ENCODE results near the gene HLCS.

Gene HLCS

DNA sequence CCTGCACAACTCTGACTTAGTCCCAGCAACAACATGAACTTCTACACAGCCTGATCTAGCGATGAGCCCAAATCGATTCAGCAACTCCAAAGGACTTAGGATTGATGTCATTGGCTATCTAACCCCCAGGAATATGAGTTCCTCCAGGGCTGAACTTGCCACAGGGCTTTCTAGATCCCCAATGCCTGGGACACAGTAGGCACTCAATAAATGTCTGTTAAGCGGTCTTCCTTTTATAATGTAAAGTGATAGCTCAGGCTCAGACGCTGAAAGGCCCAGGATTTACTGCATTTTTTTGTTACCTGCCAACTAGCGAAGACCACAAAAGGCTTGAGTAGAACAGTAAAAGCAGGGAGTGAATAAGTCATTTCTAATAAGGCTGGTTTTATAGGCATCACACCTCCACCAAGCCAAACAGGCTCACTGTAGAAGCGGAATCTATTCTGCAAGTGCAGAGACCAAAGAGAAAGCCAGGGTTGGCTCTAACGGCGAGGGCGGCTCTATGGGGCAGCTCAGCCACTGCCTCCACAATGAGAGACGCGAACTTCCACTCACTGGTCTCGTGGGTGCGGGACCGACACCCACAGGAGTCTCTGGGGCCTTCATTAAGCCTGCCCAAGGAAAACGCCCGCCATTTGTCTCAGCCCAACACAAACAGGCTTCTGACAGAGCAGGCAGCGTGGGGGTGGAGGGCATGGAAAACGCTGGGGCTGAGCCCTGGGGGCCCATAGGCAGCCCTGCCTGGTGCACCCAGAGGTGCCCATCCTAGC is 52.0 kb downstream of the HLCS start:
- no peak for DNase-seq

DNA sequence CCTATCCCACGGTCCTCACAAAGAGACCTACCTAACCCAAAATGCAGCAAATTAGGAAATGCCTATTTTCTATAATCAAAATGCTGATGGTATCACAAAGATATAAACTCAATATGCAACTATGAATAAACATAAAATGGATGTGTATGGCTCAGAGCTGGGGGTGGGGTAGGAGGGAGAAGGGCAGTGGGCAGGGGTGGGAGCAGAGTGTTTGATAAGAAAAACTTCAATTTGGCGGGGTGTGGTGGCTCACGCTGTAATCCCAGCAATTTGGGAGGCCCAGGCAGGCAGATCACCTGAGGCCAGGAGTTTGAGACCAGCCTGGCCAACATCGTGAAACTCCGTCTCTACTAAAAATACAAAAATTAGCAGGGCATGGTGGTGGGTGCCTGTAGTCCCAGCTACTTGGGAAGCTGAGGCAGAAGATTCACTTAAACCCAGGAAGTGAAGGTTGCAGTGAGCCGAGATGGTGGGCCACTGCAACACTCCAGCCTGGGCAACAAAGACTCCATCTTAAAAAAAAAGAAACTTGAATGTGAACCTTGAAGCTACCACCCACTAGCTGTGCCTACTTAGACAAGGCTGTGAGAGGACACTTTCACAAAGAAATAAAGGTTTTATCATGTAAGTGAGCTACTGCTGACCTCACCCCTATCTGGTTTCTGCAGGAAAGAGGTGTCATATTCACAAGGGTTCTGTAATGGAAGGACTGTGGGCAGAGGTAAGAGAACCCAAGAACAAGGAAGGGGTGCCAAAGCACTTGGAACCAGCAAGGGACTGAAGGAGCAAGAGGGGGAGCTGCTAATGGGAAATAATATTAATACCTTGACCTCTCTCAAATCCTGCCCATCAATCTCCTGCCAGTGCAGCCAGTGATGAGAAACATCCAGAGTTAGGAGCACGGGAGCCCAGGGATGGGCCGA is 53.0 kb downstream of the HLCS start:
- DNase-seq, result no peak

DNA sequence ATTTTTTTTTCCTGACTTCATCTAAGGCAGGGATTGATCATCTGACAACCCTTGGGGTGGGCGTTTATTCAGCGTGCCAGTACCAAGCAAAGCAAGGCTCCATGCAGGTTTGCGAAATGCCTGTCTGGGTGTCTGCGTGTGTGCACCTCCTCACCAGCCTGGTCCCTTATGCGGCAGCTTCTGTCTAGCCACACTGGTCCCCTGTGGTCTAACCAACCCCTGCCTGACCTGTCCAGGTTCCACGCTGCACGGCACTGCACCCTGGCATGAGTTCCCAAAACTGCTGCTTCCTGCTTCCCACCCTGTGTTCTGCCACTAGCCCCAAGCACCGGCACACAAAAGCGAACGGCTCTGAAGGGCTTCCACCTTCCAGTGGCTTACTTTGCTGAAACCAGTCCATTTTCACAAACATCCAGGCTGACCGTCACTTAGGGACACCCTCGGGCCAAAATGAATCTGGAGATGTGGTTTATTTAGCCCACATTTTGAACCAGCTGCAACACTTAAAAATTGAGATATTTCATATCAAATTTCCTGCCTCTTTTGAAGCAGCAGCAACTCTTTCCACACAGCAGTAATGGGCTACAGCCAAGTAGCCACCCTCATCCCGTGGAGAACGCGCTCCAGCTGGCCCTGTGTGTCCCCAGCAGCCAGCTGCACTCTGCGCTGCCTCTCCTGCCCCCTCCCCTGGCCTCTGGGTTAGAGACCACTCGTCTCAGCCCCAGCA is 55.7 kb downstream of the HLCS start:
- DNase-seq, result no peak

DNA sequence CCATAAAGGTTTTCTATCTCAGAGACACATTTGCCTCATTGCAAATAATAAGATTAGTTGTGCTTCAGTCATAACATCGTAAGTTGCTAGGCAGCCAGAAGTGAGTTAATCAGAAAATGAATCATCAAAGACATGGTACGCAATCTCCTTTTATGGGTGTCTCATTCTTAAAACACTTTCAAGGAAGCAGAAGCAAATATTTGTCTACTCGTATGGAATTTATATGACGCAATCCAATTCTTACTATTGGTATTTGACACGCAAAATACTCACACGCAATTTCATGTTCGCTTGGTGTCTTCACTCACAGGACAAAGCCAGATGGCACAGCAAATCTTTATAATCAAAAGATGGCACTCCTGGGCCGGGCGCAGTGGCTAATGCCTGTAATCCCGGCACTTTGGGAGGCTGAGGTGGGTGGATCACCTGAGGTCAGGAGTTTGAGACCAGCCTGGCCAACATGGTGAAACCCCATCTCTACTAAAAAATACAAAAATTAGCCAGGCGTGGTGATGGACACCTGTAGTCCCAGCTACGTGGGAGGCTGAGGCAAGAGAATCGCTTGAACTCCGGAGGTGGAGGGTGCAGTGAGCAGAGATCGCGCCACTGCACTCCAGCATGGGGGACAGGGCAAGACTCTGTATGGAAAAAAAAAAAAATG is 56.4 kb downstream of the HLCS start:
- DNase-seq, result no peak

DNA sequence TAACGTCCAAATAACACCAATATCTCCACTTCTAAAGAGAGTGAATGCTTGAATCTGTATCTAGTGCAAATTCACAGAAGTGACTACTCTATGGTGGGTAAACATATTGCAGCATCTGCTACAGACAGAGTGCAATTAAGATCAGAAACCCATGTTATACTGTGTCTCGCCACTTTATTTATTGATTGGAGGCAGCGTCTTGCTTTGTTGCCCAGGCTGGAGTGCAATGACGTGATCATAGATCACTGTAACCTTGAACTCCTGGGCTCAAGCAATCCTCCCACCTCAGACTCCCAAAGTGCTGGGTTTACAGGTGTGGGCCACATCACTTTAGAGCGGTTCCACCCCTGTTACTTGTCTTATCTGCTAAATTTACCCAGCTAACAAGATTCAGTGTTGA is 57.0 kb downstream of the HLCS start:
- no peak for DNase-seq

DNA sequence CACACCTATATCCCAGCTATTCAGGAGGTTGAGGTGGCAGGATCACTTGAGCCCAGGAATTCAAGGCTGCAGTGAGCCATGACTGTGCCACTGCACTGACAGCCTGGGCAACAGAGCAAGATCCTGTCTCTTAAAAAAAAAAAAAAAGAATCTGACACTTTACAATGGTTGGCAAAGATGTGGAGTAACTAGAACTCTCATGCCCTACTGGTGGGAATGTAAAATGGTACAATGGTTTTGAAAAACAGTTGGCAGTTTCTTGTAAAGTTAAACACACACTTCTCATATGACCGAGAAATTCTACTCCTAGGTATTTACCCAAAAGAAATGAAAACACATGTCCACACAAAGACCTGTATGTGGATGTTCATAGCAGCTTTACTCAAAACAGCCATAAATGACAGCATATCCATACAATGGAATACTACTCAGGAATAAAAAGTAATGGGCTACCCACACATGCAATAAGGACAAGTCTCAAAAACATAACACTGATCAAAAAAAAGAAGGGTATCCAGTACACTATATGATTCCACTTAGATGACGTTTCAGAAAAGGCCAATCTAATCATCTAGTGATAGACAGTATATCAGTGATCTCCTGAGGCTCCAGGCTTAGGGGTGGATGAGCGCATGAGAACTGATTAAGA is 58.1 kb downstream of the HLCS start:
- DNase-seq, result no peak

DNA sequence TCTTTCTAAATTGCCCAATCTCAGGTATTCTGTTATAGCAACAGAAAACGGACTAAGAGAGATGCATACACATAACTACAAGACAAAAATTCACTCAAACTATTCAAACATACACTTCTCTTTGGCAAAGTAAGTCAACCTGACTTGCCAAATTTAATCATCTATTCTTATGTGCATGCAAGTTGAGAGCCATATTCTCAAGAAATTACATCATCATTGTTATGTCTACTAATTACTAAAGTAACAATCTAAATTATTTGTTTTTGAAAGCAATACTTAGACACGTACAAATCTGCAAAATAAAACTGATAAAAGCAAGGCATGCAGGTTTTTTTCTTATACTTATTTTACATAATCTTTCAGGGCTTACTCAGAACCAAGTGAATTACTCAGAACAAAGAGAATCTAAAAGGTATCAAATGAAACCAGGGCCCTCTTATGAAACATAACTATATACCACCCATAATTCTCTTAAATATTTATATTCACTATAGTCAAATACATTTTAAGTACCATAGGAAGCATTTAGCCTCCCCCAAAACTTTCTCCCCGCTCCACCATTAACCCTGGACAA is 62.3 kb downstream of the HLCS start:
- DNase-seq, result no peak

DNA sequence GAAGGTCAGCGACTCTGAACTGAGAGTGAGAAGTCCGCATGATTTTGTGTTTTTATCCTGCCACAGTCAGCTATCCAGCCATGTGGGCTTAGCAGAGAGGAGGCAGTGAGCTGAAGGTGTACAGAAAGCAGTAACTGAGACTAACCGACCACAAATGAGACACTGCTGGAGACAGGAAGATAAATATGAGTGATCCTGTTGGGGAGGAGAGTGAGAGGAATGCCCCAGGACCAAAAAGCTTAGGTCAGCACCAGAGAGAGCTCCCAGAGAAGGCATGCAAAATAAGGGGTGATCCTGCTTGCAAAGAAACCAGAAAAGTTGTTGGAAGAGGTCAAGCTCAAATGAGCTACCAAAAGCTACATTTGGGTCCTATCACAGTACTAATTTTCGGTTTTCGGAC is 63.7 kb downstream of the HLCS start:
- no peak for DNase-seq

DNA sequence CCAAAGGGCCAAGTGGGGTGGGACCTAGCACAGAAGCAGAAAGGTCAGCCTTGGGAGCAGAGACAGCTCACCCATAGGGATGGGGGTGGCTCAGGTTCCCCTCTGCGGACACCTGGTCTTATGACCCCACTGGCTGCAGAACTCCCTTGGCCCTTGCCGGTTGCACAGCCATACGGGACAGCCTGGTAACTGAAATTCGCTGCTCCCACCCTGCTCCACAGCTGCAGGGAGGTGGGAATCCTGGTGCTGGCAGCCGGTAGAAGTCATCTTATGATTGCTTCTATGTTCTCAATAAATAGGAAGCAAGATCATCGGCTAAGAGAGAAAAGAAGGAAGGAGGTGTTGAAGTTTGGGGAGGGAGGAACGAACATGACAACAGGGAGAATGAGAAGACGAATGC is 64.1 kb downstream of the HLCS start:
- no peak for DNase-seq

DNA sequence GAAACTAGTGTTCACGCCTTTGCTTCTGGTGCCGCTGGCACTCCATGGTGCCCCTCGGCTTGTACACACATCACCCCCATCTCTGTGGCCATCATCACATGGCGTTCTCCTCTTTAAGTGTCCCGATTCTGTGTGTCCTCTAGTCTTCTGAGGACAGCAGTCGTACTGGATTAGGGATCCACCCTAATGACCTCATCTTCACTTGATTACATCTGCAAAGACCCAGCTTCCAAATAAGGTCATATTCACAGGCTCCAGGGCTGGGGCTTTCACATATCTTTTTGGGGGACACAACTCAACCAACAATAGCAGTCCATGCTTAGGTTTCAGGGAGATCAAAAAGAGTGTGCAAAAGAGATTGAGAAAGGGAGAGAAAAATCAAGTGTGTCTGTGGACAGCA is 64.9 kb downstream of the HLCS start:
- DNase-seq, result no peak

DNA sequence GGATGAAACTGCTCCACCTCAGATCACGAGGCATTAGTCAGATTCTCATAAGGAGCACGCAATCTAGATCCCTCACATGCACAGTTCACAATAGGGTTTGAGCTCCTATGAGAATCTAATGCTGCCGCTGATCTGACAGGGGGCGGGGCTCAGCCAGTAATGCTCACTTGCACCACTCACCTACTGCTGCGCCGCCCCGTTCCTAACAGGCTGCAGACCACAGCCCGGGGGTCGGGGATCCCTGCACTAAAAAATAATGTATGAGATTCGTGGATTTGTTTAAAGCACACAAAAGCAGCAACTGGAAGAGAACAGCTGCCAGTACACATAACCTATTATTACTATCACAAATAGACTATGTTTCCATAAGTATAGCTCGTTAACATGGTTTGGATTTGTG is 72.9 kb downstream of the HLCS start:
- no peak for DNase-seq

DNA sequence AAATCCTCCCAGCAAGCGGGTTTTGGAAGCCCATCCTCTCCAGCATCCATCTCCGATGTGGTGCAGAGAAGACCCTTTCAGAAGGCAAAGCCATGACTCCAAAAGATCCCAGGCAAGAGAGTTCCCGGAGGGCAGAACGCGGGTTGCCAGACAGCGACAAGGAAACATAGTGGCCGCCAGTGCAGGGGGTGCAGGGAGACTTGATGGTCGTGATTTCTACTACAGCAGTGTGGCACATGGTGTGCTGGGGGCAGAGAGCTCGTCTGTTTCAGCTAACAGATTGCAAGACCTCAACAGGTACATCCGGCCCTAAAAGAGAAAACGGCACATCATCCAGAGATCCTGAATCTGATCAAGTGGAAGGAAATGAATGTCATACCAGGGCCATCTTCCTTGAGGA is 74.3 kb downstream of the HLCS start:
- DNase-seq, result no peak

DNA sequence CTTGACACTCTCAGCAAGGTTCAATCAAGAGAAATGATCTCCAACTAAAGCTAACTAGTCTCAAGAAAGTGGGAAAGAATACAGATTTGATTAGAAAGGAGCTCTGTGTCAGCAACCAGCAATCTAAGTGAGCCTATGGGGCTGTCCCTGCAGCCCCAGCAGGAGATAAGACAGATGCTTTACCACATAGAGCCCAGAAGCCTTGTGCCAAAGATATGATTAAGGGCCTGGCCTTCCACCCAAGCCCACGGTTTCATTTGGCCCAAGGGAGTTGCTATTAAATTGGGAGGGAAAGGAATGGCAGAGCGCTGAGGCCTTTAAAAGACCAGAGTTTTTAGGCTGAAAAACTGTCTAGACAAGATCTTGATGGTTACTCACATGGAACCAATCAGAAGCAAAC is 74.8 kb downstream of the HLCS start:
- no peak for DNase-seq

DNA sequence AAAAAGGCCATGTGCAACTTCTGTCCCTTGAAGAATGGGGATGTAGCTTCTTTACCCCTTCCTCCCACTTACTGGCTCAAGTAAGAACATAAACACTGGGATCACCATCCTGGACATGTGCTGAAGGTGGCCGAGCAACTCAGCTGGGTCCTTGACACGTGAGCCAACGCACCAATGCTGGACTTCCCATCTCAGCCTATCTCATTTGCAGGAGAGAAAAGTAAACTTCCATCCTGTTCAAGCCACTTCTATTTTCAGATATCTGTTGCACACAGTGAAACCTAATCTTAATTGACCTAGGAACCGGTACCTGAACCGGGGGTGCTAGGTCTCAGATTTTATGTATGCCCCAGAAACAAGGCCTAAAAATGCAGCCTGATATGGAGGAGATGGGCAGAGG is 75.3 kb downstream of the HLCS start:
- no peak for DNase-seq

DNA sequence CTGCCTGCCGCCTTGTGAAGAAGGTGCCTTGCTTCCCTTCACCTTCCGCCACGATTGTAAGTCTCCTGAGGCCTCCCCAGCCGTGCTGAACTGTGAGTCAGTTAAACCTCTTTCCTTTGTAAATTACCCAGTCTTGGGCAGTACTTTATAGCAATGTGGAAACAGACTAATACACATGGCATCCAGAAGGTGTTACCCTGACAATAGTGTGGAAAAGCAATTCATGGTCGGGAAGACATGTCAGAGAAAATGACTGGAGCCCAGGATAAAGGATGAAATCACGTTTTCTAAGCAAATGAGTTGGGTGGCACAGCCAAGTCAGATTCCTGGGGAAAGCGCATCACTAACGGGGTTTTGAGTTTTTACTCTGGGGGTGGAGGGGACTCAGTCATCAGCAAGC is 76.4 kb downstream of the HLCS start:
- DNase-seq, result no peak

DNA sequence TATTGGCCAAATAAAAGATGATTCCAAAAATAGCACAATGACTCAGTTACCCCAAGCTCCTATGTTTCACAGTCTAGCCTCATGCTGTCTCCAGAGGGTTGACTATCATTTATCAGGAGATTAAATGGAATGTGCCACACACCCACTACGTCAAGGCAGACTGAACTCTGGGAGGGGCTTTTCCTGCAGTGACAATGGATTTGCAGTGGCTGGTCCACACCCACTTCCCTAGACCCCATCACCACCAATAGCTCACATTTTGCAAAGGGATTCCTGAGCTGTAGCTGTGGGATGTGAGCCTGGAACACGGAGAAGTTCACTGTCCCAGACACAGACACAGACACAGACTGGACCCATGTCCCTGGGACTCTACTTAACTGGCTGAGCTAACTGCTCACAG is 77.1 kb downstream of the HLCS start:
- no peak for DNase-seq

DNA sequence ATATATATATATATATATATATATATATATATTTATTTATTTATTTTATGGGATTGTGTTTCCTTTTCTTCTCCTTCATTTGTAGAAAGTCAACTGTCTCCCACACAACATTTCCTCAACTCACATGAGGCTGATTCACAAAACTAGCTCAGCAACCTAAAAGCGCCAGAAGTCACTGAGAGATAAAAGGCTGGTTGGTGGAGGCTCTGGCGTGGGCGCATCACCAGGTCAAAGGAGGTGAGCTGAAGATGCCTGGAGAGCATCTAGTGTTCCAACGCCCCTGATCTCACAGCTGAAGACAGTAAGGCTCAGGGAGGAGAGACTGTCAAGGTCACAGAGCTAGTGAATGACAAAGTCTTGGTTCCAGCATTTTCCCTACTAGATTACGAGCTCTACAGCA is 78.0 kb downstream of the HLCS start:
- DNase-seq, result no peak

DNA sequence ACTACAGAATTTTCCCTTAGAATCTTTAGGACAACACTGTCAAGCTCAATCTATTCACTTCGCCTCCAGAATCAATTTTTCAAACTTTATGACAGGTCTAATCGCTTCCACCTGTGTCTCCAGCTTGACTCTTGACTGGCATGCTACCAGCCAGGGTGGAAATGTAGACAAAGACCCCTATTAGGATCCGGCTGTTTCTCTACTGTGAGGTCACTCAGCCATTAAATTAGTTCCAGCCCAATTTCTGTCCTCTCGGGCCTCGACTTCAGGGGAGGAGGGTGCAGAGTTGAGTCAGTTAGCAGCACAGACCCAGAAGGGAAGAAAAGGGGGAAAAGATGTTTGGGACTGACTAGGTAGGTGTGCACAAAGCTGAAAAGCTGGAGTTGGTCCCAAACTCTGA is 78.5 kb downstream of the HLCS start:
- no peak for DNase-seq

DNA sequence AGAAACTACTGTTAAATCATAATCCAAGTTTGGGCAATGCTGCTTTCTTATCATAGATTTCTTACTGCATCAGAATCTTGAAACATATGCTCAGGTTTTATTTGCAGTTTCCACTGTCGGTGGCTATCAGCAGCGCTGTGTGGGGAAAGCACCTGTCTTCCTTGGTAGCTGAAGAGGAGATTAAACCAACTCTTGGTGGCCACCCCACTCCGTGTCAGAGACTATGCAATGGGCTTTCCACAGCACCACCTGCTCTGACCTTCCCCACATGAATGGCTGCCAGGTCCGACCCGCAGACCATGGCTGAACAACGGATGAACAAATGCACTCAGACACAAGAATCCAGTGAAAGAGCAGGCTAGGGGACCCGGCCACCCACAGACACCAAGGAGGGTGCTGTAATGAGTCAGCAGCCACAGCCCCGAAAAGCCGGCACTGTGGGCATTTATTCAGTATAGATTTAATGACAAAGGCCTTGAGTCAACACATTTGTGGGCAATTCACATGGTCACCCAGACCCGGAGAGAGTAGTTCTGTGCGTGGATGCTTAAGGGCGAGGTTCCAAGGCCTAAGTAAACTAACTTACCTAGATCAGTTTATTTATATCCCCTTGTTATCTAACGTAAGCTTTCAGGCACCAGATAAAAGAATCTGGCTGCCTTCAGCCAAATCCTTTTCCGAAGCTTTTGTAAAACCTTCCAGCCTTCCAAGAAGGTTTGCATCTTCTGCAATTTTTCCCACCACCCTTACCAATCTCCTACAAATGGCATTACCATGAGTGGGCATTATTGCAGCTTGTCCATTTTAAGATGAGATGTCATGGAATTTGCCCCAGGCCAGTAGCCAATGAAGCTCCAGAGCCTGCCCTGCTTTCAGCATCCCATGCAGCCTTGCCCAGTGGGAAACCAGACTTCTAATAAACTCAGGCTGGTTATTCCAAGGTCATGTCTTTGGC is 82.7 kb downstream of the HLCS start:
- DNase-seq, result no peak

DNA sequence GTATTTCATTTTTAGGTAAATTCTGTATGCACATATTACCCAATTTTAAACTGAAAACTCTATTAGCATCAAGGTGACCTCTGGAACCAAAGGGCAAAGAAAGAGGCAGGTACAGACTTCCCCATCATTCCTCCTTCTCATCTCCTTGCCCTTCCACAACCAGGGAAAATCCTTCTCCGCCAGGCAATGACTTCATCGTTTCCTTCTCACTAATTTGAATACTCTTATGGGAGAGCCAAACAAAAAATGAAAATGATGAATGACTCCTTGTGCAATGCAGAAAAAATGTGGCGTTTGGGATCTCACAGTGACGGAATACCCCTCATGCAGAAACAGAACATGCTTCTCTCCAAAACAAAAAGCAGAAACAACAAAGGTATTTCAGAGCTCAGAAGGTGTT is 83.7 kb downstream of the HLCS start:
- DNase-seq, result no peak

DNA sequence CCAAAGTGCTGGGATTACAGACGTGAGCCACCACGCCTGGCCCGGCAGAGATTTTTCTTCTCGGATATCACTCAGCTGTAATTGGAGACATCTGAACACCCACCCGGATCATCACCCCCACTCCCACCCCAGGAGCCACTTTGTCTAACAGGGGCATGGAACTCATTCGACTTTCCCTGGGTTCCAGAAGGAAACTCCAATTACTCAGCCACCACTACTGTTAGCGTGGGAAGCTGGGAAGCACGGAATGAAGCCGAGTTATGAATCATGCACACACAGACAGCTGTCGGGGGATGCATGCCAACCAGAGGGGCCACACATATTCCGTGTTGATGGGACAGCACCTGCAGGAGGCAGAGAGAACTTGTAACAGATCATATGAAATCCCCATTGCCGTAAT is 85.2 kb downstream of the HLCS start:
- no peak for DNase-seq
